Measurements from ENCODE around the gene GANC. TPM values are rescaled to one million over a fixed set of nuclear protein-coding genes. Genes with fewer than 3 reads are reported as not detected.

Gene GANC
- total RNA-seq, 1 experiment from 2014 or later, result 15.8 TPM

DNA sequence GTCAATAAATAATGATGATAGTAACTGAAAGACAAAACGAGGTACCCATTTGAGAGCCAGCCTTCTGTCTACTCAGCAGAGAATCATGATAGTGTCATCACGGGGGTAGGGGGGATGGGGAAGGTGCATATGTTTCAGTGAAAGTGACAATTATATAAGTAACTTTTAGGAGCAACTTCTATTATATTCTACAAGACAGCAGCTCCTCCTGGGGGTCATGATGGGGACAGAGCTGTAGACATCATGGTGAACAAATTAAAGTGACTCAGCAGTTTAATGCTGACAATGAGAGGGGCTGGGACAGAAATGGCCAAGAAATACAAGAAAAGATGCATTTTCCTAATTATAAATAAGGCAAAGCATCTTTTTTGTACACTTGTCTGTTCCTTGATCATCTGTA, 98.1 kb downstream of the GANC start:
- H3K4me3 Mint-ChIP-seq, result no peak overlapping the region

More for the DNA sequence above, 98.1 kb downstream of the GANC start:
- Histone ChIP-seq H2AK5ac (ENCODE audit: insufficient read length, low read length) (no peak overlapping the region), H3K4ac (ENCODE audit: low read depth, low read length) (no peak overlapping the region), H4K91ac (ENCODE audit: insufficient read length, low read depth, low read length) (no peak overlapping the region), H2BK20ac (ENCODE audit: low read depth, low read length, poor library complexity, severe bottlenecking) (no peak overlapping the region), H3K23ac (ENCODE audit: insufficient read length, low read depth, low read length) (no peak overlapping the region), H3K23me2 (ENCODE audit: insufficient read length, low read depth, low read length, poor library complexity, severe bottlenecking) (no peaks in the 10 kb centered on the region), H3K79me1 (ENCODE audit: insufficient read depth, low read depth, low read length, poor library complexity, severe bottlenecking) (no peaks in the 10 kb centered on the region), H4K20me1 (ENCODE audit: control insufficient read depth, insufficient read depth, insufficient read length) (no peaks in the 10 kb centered on the region), H2BK120ac (ENCODE audit: low read depth, low read length, poor library complexity, severe bottlenecking) (no peak overlapping the region), H3T11ph (ENCODE audit: low read length) (no peak overlapping the region), H4K8ac (replicated peaks; ENCODE audit: insufficient read length, low read depth, low read length) (no peak overlapping the region), H3K27me3 (ENCODE audit: insufficient read depth, low read length) (no peaks in the 10 kb centered on the region), H2BK5ac (ENCODE audit: insufficient read length, low read length) (no peak overlapping the region), H3K4me2 (ENCODE audit: insufficient read depth, insufficient read length, low read length) (no peak overlapping the region), H3K9me3 (ENCODE audit: control insufficient read depth, low read depth, low read length) (no peaks in the 10 kb centered on the region), H3K18ac (ENCODE audit: insufficient read length, low read depth, low read length) (no peak overlapping the region), H2BK12ac (ENCODE audit: insufficient read length, low read depth, low read length) (no peak overlapping the region), H3K56ac (ENCODE audit: insufficient read length, low read depth, low read length) (no peak overlapping the region), H3K9ac (ENCODE audit: extremely low read depth, insufficient read length, low read length) (no peak overlapping the region), H3K4me1 (ENCODE audit: insufficient read depth, low read length) (no peaks in the 10 kb centered on the region), H3K14ac (ENCODE audit: insufficient read depth, low read length) (no peak overlapping the region), H2BK15ac (ENCODE audit: low read depth, low read length) (no peak overlapping the region), H4K5ac (ENCODE audit: insufficient read length, low read depth, low read length) (no peak overlapping the region), H3K27ac (ENCODE audit: insufficient read length, low read depth, low read length) (no peak overlapping the region), H3K79me2 (ENCODE audit: insufficient read depth, low read length) (no peaks in the 10 kb centered on the region), H2AFZ (ENCODE audit: low read length) (no peak overlapping the region)
- TF ChIP-seq, protein P1, sequence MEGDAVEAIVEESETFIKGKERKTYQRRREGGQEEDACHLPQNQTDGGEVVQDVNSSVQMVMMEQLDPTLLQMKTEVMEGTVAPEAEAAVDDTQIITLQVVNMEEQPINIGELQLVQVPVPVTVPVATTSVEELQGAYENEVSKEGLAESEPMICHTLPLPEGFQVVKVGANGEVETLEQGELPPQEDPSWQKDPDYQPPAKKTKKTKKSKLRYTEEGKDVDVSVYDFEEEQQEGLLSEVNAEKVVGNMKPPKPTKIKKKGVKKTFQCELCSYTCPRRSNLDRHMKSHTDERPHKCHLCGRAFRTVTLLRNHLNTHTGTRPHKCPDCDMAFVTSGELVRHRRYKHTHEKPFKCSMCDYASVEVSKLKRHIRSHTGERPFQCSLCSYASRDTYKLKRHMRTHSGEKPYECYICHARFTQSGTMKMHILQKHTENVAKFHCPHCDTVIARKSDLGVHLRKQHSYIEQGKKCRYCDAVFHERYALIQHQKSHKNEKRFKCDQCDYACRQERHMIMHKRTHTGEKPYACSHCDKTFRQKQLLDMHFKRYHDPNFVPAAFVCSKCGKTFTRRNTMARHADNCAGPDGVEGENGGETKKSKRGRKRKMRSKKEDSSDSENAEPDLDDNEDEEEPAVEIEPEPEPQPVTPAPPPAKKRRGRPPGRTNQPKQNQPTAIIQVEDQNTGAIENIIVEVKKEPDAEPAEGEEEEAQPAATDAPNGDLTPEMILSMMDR (conservative IDR thresholded peaks at IDR 0.05), result no peak
- no peak for DNase-seq
- Mint-ChIP-seq H3K27me3 (ENCODE audit: low read depth) (peaks cover 6% of the 10 kb centered on the region), H3K4me1 (no peaks in the 10 kb centered on the region), H3K27ac (no peak overlapping the region), H3K36me3 (ENCODE audit: insufficient read depth in 1 of 3, low read depth in 3 of 3) (peaks cover 7 to 16% (median 9%) of the 10 kb centered on the region in 3 experiments; a peak in 6 of 7 replicates), H3K9me3 (peaks cover 19 to 21% of the 10 kb centered on the region in 2 experiments)
- no CpG with 5 or more reads among the region's 2 CpGs for WGBS (ENCODE audit: extremely low coverage, insufficient read length, low lambda C conversion rate)
